ENCODE results near the gene RIN3.

Gene RIN3

GRCh38 chr14:92560106-92560865, 46.7 kb downstream of the RIN3 start:
- Histone ChIP-seq H3K4me1 (ENCODE audit: low read length) (peaks cover 12% of the 10 kb centered on the region; the same call in 1 of the 2 replicates), H3K27me3 (replicated peaks; ENCODE audit: insufficient read depth, low read length) (no peaks in the 10 kb centered on the region), H2AFZ (ENCODE audit: low read length) (no peak overlapping the region), H4K20me1 (ENCODE audit: insufficient read depth, low read length) (no peaks in the 10 kb centered on the region), H3K9ac (ENCODE audit: low read length) (no peak overlapping the region), H3K9me3 (replicated peaks; ENCODE audit: insufficient read depth, low read length) (no peaks in the 10 kb centered on the region), H3K9me2 (replicated peaks; ENCODE audit: insufficient read depth, low read length) (no peaks in the 10 kb centered on the region), H3F3A (ENCODE audit: insufficient read depth, low read length) (0 out of 2 replicates have a peak, but pooled peaks cover 2% of the 10 kb centered on the region), H3K4me2 (ENCODE audit: low read depth, low read length) (no peak overlapping the region), H3K27ac (ENCODE audit: low read length) (no peak overlapping the region), H3K4me3 (ENCODE audit: low read length) (no peak overlapping the region), H3K36me3 (replicated peaks; ENCODE audit: insufficient read depth, low read length) (no peaks in the 10 kb centered on the region), H3K79me2 (ENCODE audit: low read length) (no peaks in the 10 kb centered on the region)
- TF ChIP-seq CTCF (IDR thresholded peaks at IDR 0.05; ENCODE audit: low read length): no peak
- TF ChIP-seq EZH2phosphoT487 (IDR thresholded peaks at IDR 0.05; ENCODE audit: low read length): no peak
- no peak for TF ChIP-seq EZH2 (optimal IDR thresholded peaks at IDR 0.05; ENCODE audit: low read depth, low read length)
- DNase-seq: no peak

DNA sequence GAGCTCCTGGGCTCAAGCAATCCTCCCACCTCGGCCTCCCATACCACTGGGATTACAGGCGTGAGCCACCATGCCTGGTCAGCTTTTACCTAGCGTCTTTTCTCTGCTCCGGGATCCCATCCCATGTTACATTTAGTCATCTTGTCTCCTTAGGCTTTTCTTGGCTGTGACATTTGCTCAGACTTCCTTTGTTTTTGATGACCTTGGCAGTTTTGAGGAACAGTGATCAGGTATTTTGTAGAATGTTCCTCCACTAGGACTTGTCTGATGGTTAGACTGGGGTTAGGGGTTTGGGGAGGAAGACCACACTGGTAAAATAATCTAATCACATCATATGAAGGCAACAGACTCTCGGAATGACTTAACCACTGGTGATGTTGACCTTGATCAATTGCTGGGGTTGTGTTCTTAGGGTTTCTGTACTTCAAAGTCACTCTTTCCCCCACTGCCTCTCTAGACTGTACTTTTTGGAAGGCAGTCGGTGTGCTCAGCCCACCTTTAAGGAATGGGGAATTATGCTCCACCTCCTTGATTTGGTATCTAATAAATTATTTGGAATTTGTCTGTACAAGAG, 48.4 kb downstream of the RIN3 start:
- TF ChIP-seq EZH2 (optimal IDR thresholded peaks at IDR 0.05; ENCODE audit: low read depth, low read length): no peak
- TF ChIP-seq CTCF (IDR thresholded peaks at IDR 0.05; ENCODE audit: low read length): no peak
- no peak for TF ChIP-seq EZH2phosphoT487 (IDR thresholded peaks at IDR 0.05; ENCODE audit: low read length)
- H3K4me1 ChIP-seq (ENCODE audit: low read length): no peaks in the 10 kb centered on the region
- no peak overlapping the region for H3K9ac ChIP-seq (ENCODE audit: low read length)
- no peaks in the 10 kb centered on the region for H3K9me2 ChIP-seq (replicated peaks; ENCODE audit: insufficient read depth, low read length)
- H2AFZ ChIP-seq (ENCODE audit: low read length): no peak overlapping the region
- H4K20me1 ChIP-seq (ENCODE audit: insufficient read depth, low read length): no peaks in the 10 kb centered on the region
- H3K27ac ChIP-seq (ENCODE audit: low read length): no peak overlapping the region
- H3K36me3 ChIP-seq (replicated peaks; ENCODE audit: insufficient read depth, low read length): no peaks in the 10 kb centered on the region
- H3K27me3 ChIP-seq (replicated peaks; ENCODE audit: insufficient read depth, low read length): no peaks in the 10 kb centered on the region
- H3K79me2 ChIP-seq (ENCODE audit: low read length): no peaks in the 10 kb centered on the region
- H3K4me3 ChIP-seq (ENCODE audit: low read length): no peak overlapping the region
- no peaks in the 10 kb centered on the region for H3F3A ChIP-seq (ENCODE audit: insufficient read depth, low read length)
- H3K9me3 ChIP-seq (replicated peaks; ENCODE audit: insufficient read depth, low read length): no peaks in the 10 kb centered on the region
- no peak for DNase-seq
- no peak overlapping the region for H3K4me2 ChIP-seq (ENCODE audit: low read depth, low read length)

GRCh38 chr14:92563359-92563758, 49.8 kb downstream of the RIN3 start:
- H3K27me3 ChIP-seq (replicated peaks; ENCODE audit: insufficient read depth, low read length): no peaks in the 10 kb centered on the region
- no peak overlapping the region for H3K9ac ChIP-seq (ENCODE audit: low read length)
- no peak overlapping the region for H2AFZ ChIP-seq (ENCODE audit: low read length)
- DNase-seq: no peak
- no peaks in the 10 kb centered on the region for H3K79me2 ChIP-seq (ENCODE audit: low read length)
- no peaks in the 10 kb centered on the region for H3K9me2 ChIP-seq (replicated peaks; ENCODE audit: insufficient read depth, low read length)
- H3K4me2 ChIP-seq (ENCODE audit: low read depth, low read length): no peak overlapping the region
- H3K9me3 ChIP-seq (replicated peaks; ENCODE audit: insufficient read depth, low read length): no peaks in the 10 kb centered on the region
- H4K20me1 ChIP-seq (ENCODE audit: insufficient read depth, low read length): no peaks in the 10 kb centered on the region
- no peak overlapping the region for H3K4me3 ChIP-seq (ENCODE audit: low read length)
- H3K4me1 ChIP-seq (ENCODE audit: low read length): peaks cover 6% of the 10 kb centered on the region
- no peaks in the 10 kb centered on the region for H3K36me3 ChIP-seq (replicated peaks; ENCODE audit: insufficient read depth, low read length)
- no peak overlapping the region for H3K27ac ChIP-seq (ENCODE audit: low read length)
- TF ChIP-seq CTCF (IDR thresholded peaks at IDR 0.05; ENCODE audit: low read length) (no peak), EZH2 (optimal IDR thresholded peaks at IDR 0.05; ENCODE audit: low read depth, low read length) (no peak), EZH2phosphoT487 (IDR thresholded peaks at IDR 0.05; ENCODE audit: low read length) (no peak)
- H3F3A ChIP-seq (ENCODE audit: insufficient read depth, low read length): peaks cover 4% of the 10 kb centered on the region; the same call in 1 of the 2 replicates
